Occipital lobe (tissue), 2 donors: Measurements from ENCODE around the gene HPS4. TPM values are rescaled to one million over a fixed set of nuclear protein-coding genes. Genes with fewer than 3 reads are reported as not detected.
"Not testable (repeated sequence)": the region's sequence is repeated elsewhere in the genome, so short reads cannot be mapped to it uniquely, and the experiment has no call there.

Source experiments
- DNase-seq: peaks from one replicate; lab custom pipeline; 2025; lab: John Stamatoyannopoulos, UW
- total RNA-seq: library from RNA; depleted of rRNA; stranded (reverse); fragments of >200 nt; gene quantifications from one replicate; pipeline ENCODE4 v1.2.3, GENCODE V29; 2014

HPS4 gene
- total RNA-seq, 1 donor from 2014 or later = 35.1 TPM

- no peak for DNase-seq
Measured at GRCh38 chr22:26443901-26444690, 39.5 kb downstream of the HPS4 start.

- no peak for DNase-seq
Measured at GRCh38 chr22:26442086-26442756, 41.4 kb downstream of the HPS4 start.

- DNase-seq = no peak
Measured at GRCh38 chr22:26439559-26439958, 44.0 kb downstream of the HPS4 start.

- DNase-seq = not testable (repeated sequence)
Measured at GRCh38 chr22:26438776-26439175, 44.8 kb downstream of the HPS4 start.

GRCh38 chr22:26437694-26438392 is 45.7 kb downstream of the HPS4 start:
- DNase-seq = no peak

GRCh38 chr22:26436903-26437515 is 46.6 kb downstream of the HPS4 start:
- no peak for DNase-seq

- no peak for DNase-seq
Measured at GRCh38 chr22:26435327-26436093, 48.1 kb downstream of the HPS4 start.

- DNase-seq = no peak
Measured at GRCh38 chr22:26433805-26434204, 49.8 kb downstream of the HPS4 start.

- DNase-seq = no peak
Measured at GRCh38 chr22:26432619-26433311, 50.8 kb downstream of the HPS4 start.

- DNase-seq = no peak
Measured at GRCh38 chr22:26431261-26431995, 52.2 kb downstream of the HPS4 start.

- DNase-seq = no peak
Measured at GRCh38 chr22:26430600-26430999, 53.0 kb downstream of the HPS4 start.

- no peak for DNase-seq
Measured at GRCh38 chr22:26429458-26430286, 53.9 kb downstream of the HPS4 start.

GRCh38 chr22:26428515-26429457 is 54.8 kb downstream of the HPS4 start, which contains the start of gene ASPHD2:
Gene ASPHD2, plus strand, starts transcription at chr22:26429260. Its CDS starts 4,356 bp downstream, at chr22:26433616.
- peak; percentile 48 for DNase-seq

- no peak for DNase-seq
Measured at GRCh38 chr22:26426924-26427323, 56.7 kb downstream of the HPS4 start.

GRCh38 chr22:26418620-26419019 is 65.0 kb downstream of the HPS4 start:
- no peak for DNase-seq

GRCh38 chr22:26417406-26417805 is 66.2 kb downstream of the HPS4 start:
- no peak for DNase-seq

- DNase-seq = no peak
Measured at GRCh38 chr22:26416670-26417276, 66.8 kb downstream of the HPS4 start.
